Measurements from ENCODE around the gene REN.

GRCh38 chr1:204150702-204151551 lies 15.2 kb downstream of the REN start:
- TF ChIP-seq, protein P1, sequence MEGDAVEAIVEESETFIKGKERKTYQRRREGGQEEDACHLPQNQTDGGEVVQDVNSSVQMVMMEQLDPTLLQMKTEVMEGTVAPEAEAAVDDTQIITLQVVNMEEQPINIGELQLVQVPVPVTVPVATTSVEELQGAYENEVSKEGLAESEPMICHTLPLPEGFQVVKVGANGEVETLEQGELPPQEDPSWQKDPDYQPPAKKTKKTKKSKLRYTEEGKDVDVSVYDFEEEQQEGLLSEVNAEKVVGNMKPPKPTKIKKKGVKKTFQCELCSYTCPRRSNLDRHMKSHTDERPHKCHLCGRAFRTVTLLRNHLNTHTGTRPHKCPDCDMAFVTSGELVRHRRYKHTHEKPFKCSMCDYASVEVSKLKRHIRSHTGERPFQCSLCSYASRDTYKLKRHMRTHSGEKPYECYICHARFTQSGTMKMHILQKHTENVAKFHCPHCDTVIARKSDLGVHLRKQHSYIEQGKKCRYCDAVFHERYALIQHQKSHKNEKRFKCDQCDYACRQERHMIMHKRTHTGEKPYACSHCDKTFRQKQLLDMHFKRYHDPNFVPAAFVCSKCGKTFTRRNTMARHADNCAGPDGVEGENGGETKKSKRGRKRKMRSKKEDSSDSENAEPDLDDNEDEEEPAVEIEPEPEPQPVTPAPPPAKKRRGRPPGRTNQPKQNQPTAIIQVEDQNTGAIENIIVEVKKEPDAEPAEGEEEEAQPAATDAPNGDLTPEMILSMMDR (IDR thresholded peaks at IDR 0.05; ENCODE audit: extremely low read depth in 1 of 2, insufficient read depth in 1 of 2, low read depth in 1 of 2, low read length in 2 of 2): no peak
- TF ChIP-seq POLR2AphosphoS5 (IDR thresholded peaks at IDR 0.05; ENCODE audit: insufficient read depth, low read depth, low read length) (no peak), EZH2 (IDR thresholded peaks at IDR 0.05; ENCODE audit: borderline replicate concordance, low read depth, low read length, severe bottlenecking) (peak; percentile 37), POLR2A (IDR thresholded peaks at IDR 0.05; ENCODE audit: low read depth, low read length) (no peak)
- TF ChIP-seq, protein P2, sequence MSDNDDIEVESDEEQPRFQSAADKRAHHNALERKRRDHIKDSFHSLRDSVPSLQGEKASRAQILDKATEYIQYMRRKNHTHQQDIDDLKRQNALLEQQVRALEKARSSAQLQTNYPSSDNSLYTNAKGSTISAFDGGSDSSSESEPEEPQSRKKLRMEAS (IDR thresholded peaks at IDR 0.05; ENCODE audit: insufficient read depth, insufficient read length): no peak

Measured in endothelial cell of umbilical vein (primary cell).